Neural cell (in vitro differentiated cells): ENCODE measurements around the gene ASPRV1. TPM values are rescaled to one million over a fixed set of nuclear protein-coding genes. Genes with fewer than 3 reads are reported as not detected.

Experiments
- H2AFZ ChIP-seq: fragments of 200-600, 300-800 bp; sonication (generic), shearing (Covaris generic); 2 replicates; pipeline ENCODE4 v1.6.0; 2014; ENCODE audit warnings: low read depth, mild to moderate bottlenecking, antibody characterized with exemption, low read length, moderate library complexity
- H3F3A ChIP-seq: fragments of 200-600 bp; shearing (Covaris generic); 2 replicates; pipeline ENCODE4 v1.6.1; 2016; ENCODE audit warnings: mild to moderate bottlenecking, moderate library complexity, mixed read lengths, antibody characterized with exemption, low read length; ENCODE audit not compliant: insufficient read depth, poor library complexity, severe bottlenecking
- H3K27ac ChIP-seq: fragments of 200-600, 300-800 bp; sonication (generic), shearing (Covaris generic); 2 replicates; pipeline ENCODE4 v1.5.1; 2014; ENCODE audit warnings: mild to moderate bottlenecking, low read length, moderate library complexity
- H3K27me3 ChIP-seq: fragments of 300-800, 200-600 bp; sonication (generic), shearing (Covaris generic); 2 replicates; pipeline ENCODE4 v1.6.0; 2014; ENCODE audit warnings: mild to moderate bottlenecking, low read depth, low read length, moderate library complexity; ENCODE audit not compliant: insufficient read depth
- H3K36me3 ChIP-seq: fragments of 300-800, 200-600 bp; sonication (generic), shearing (Covaris generic); 2 replicates; pipeline ENCODE4 v1.5.1; 2014; ENCODE audit warnings: mild to moderate bottlenecking, antibody characterized with exemption, low read length, moderate library complexity; ENCODE audit not compliant: insufficient read depth
- H3K4me2 ChIP-seq: fragments of 300-800, 200-600 bp; sonication (generic), shearing (Covaris generic); 2 replicates; pipeline ENCODE4 v1.6.0; 2014; ENCODE audit warnings: mild to moderate bottlenecking, low read length
- H3K4me3 ChIP-seq: fragments of 300-800, 200-600 bp; sonication (generic), shearing (Covaris generic); 2 replicates; pipeline ENCODE4 v1.5.1; 2014; ENCODE audit warnings: mild to moderate bottlenecking, low read length, moderate library complexity
- H3K79me2 ChIP-seq: fragments of 200-600 bp; shearing (Covaris generic); replicated peaks from 2 replicates; pipeline ENCODE4 v1.6.0; 2014; ENCODE audit warnings: mild to moderate bottlenecking, low read length, moderate library complexity; ENCODE audit not compliant: insufficient read depth
- H3K9ac ChIP-seq: fragments of 300-800, 200-600 bp; sonication (generic), shearing (Covaris generic); 2 replicates; pipeline ENCODE4 v1.6.1; 2016; ENCODE audit warnings: mild to moderate bottlenecking, low read length, mixed read lengths
- H3K9me2 ChIP-seq: fragments of 200-600 bp; shearing (Covaris generic); 2 replicates; pipeline ENCODE4 v1.6.1; 2016; ENCODE audit warnings: mild to moderate bottlenecking, low read length, mixed read lengths; ENCODE audit not compliant: insufficient read depth
- H3K9me3 ChIP-seq: fragments of 200-600, 300-800 bp; sonication (generic), shearing (Covaris generic); 2 replicates; pipeline ENCODE4 v1.6.1; 2016; ENCODE audit warnings: mild to moderate bottlenecking, mixed run types, low read length, moderate library complexity, mixed read lengths
- H4K20me1 ChIP-seq: fragments of 200-600 bp; shearing (Covaris generic); 2 replicates; pipeline ENCODE4 v1.6.1; 2016; ENCODE audit warnings: mild to moderate bottlenecking, mixed run types; ENCODE audit not compliant: insufficient read depth
- CTCF ChIP-seq: fragments of 450-650 bp; IDR thresholded peaks from 2 replicates; pipeline ENCODE4 v1.5.1; 2014; ENCODE audit warnings: antibody characterized with exemption, mild to moderate bottlenecking, moderate library complexity; ENCODE audit not compliant: poor library complexity, severe bottlenecking
- EP300 ChIP-seq: fragments of 450-650 bp; conservative IDR thresholded peaks from 2 replicates; pipeline ENCODE4 v1.6.1; 2014; ENCODE audit warnings: antibody characterized with exemption, mild to moderate bottlenecking, moderate library complexity; ENCODE audit not compliant: poor library complexity, severe bottlenecking
- MXI1 ChIP-seq: fragments of 450-650 bp; conservative IDR thresholded peaks from 2 replicates; pipeline ENCODE4 v1.6.1; 2014; ENCODE audit warnings: antibody characterized with exemption, mild to moderate bottlenecking; ENCODE audit not compliant: poor library complexity, severe bottlenecking
- POLR2AphosphoS5 ChIP-seq: IDR thresholded peaks from 2 replicates; pipeline ENCODE4 v1.6.1; 2012
- RAD21 ChIP-seq: fragments of 450-650 bp; conservative IDR thresholded peaks from 2 replicates; pipeline ENCODE4 v1.6.1; 2014; ENCODE audit warnings: antibody characterized with exemption, mild to moderate bottlenecking, moderate library complexity
- SMC3 ChIP-seq: fragments of 450-650 bp; conservative IDR thresholded peaks from 2 replicates; pipeline ENCODE4 v1.6.1; 2014; ENCODE audit warnings: antibody characterized with exemption, mild to moderate bottlenecking, moderate library complexity; ENCODE audit not compliant: poor library complexity
- TAF1 ChIP-seq: IDR thresholded peaks from 2 replicates; pipeline ENCODE4 v1.6.1; 2012; ENCODE audit warnings: low read depth
- polyA plus RNA-seq: library from polyadenylated mRNA; depleted of rRNA; stranded (reverse); fragments of >200 nt; gene quantifications from 2 replicates; pipeline ENCODE4 v1.2.3, GENCODE V29; 2014
- TF ChIP-seq, protein P1 (sequence below): IDR thresholded peaks from 2 replicates; pipeline ENCODE4 v1.6.1; 2012; ENCODE audit warnings: borderline replicate concordance

Gene ASPRV1
- polyA plus RNA-seq, 1 donor from 2014 or later: 6.3 TPM

GRCh38 chr2:69985216-69985615 lies 23.8 kb upstream of the ASPRV1 start:
- H3K4me2 ChIP-seq: no peak overlapping the region
- H3K27ac ChIP-seq: no peak overlapping the region
- no peak for TF ChIP-seq CTCF
- no peaks in the 10 kb centered on the region for H3K36me3 ChIP-seq
- H3K27me3 ChIP-seq: no peaks in the 10 kb centered on the region
- H4K20me1 ChIP-seq: no peaks in the 10 kb centered on the region
- H2AFZ ChIP-seq: no peak overlapping the region
- H3K9ac ChIP-seq: no peak overlapping the region
- no peaks in the 10 kb centered on the region for H3F3A ChIP-seq
- no peaks in the 10 kb centered on the region for H3K9me3 ChIP-seq
- no peaks in the 10 kb centered on the region for H3K9me2 ChIP-seq
- H3K4me3 ChIP-seq: no peak overlapping the region
- no peaks in the 10 kb centered on the region for H3K79me2 ChIP-seq

- Histone ChIP-seq H3K9me2 (no peaks in the 10 kb centered on the region), H3F3A (no peaks in the 10 kb centered on the region), H3K79me2 (no peaks in the 10 kb centered on the region), H2AFZ (no peak overlapping the region), H3K36me3 (no peaks in the 10 kb centered on the region), H3K9ac (no peak overlapping the region), H3K4me2 (no peak overlapping the region), H4K20me1 (no peaks in the 10 kb centered on the region), H3K9me3 (no peaks in the 10 kb centered on the region), H3K27ac (no peak overlapping the region), H3K4me3 (no peak overlapping the region), H3K27me3 (no peaks in the 10 kb centered on the region)
- no peak for TF ChIP-seq TAF1
These were observed 22.0 kb upstream of the ASPRV1 start for GRCh38 chr2:69983392-69983966.

DNA sequence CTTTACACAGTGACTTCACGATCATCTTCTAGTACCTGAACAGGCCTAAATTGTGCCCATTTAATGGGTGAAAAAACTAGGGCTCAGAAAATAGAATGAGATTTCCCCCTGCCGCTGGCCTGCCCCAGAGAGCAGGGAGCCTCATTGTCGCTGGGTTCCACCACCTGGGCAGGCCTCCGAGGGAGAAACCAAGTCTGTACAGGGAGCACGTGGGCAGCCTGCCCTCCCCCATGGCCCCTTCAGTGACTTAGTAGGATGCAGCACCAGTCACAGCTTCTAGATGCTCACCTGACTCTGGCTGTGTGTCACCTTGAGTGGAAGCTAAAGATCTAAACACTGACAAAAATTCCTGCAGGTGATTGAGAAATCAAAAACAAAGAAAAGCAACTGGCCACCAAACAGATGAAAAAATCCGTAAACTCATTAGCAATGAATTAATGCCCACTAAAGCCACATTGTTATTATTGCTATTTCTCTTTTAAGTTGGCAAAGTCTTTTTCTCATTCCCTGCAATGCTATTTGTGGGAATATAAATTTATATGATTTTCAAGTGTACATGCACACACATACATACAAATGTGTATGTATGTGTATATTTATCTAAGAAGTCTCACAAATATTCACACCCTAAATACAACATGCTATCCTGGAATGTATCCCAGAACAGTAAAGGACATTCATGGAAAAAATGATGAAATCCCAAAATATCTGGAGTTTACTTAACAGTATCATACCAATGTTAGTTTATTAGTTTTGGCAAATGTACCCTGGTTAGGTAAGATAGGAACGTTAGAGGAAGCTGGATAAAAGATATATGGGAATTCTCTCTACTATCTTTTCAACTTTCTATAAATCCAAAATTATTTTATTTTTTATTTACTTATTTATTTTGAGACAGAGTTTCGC lies 18.7 kb upstream of the ASPRV1 start:
- no peaks in the 10 kb centered on the region for H3K9me3 ChIP-seq
- no peaks in the 10 kb centered on the region for H3K79me2 ChIP-seq
- no peaks in the 10 kb centered on the region for H3F3A ChIP-seq
- H3K9me2 ChIP-seq: no peaks in the 10 kb centered on the region
- no peak overlapping the region for H2AFZ ChIP-seq
- H3K4me3 ChIP-seq: no peak overlapping the region
- no peak overlapping the region for H3K4me2 ChIP-seq
- TF ChIP-seq SMC3 (no peak), CTCF (no peak), RAD21 (no peak), MXI1 (no peak), POLR2AphosphoS5 (no peak), TAF1 (no peak), EP300 (no peak)
- TF ChIP-seq, protein P1, sequence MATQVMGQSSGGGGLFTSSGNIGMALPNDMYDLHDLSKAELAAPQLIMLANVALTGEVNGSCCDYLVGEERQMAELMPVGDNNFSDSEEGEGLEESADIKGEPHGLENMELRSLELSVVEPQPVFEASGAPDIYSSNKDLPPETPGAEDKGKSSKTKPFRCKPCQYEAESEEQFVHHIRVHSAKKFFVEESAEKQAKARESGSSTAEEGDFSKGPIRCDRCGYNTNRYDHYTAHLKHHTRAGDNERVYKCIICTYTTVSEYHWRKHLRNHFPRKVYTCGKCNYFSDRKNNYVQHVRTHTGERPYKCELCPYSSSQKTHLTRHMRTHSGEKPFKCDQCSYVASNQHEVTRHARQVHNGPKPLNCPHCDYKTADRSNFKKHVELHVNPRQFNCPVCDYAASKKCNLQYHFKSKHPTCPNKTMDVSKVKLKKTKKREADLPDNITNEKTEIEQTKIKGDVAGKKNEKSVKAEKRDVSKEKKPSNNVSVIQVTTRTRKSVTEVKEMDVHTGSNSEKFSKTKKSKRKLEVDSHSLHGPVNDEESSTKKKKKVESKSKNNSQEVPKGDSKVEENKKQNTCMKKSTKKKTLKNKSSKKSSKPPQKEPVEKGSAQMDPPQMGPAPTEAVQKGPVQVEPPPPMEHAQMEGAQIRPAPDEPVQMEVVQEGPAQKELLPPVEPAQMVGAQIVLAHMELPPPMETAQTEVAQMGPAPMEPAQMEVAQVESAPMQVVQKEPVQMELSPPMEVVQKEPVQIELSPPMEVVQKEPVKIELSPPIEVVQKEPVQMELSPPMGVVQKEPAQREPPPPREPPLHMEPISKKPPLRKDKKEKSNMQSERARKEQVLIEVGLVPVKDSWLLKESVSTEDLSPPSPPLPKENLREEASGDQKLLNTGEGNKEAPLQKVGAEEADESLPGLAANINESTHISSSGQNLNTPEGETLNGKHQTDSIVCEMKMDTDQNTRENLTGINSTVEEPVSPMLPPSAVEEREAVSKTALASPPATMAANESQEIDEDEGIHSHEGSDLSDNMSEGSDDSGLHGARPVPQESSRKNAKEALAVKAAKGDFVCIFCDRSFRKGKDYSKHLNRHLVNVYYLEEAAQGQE: no peak
- no peaks in the 10 kb centered on the region for H4K20me1 ChIP-seq
- H3K36me3 ChIP-seq: no peaks in the 10 kb centered on the region
- no peak overlapping the region for H3K27ac ChIP-seq
- no peak overlapping the region for H3K9ac ChIP-seq
- H3K27me3 ChIP-seq: no peaks in the 10 kb centered on the region
